PFSK-1 (cell line): Measurements from ENCODE around the gene LRRC8C.

Source experiments
- FOXP2 ChIP-seq: optimal IDR thresholded peaks from 2 replicates; pipeline ENCODE3; 2011; ENCODE audit warnings: borderline replicate concordance, control low read depth, inconsistent platforms; ENCODE audit not compliant: insufficient read depth; ENCODE audit errors: extremely low read length, extremely low read depth
- POLR2AphosphoS5 ChIP-seq: IDR thresholded peaks from 2 replicates; pipeline ENCODE4 v1.6.1; 2012; ENCODE audit warnings: low read depth, mild to moderate bottlenecking, control low read depth, low read length, moderate library complexity
- SIN3A ChIP-seq: IDR thresholded peaks from 2 replicates; pipeline ENCODE4 v1.6.1; 2012; ENCODE audit warnings: mild to moderate bottlenecking, low read length, moderate library complexity, borderline replicate concordance; ENCODE audit not compliant: insufficient read depth
- TAF1 ChIP-seq: IDR thresholded peaks from 2 replicates; pipeline ENCODE4 v1.6.1; 2012; ENCODE audit warnings: low read length, control low read depth, borderline replicate concordance; ENCODE audit not compliant: insufficient read depth
- TF ChIP-seq, protein P1 (sequence below), 2 experiments: IDR thresholded peaks; 2 replicates each; pipeline versions ENCODE4 v1.6.1 to v1.8.0; 2011 to 2012; ENCODE audit warnings: low read depth in 2 of 2, low read length in 2 of 2, control low read depth in 1 of 2, inconsistent platforms in 1 of 2, mild to moderate bottlenecking in 1 of 2, moderate library complexity in 1 of 2; ENCODE audit not compliant: insufficient read depth in 1 of 2

The LRRC8C gene

GRCh38 chr1:89732643-89733222 is 99.8 kb downstream of the LRRC8C start:
- TF ChIP-seq FOXP2 = no peak
- no peak for TF ChIP-seq SIN3A
- TF ChIP-seq, protein P1, sequence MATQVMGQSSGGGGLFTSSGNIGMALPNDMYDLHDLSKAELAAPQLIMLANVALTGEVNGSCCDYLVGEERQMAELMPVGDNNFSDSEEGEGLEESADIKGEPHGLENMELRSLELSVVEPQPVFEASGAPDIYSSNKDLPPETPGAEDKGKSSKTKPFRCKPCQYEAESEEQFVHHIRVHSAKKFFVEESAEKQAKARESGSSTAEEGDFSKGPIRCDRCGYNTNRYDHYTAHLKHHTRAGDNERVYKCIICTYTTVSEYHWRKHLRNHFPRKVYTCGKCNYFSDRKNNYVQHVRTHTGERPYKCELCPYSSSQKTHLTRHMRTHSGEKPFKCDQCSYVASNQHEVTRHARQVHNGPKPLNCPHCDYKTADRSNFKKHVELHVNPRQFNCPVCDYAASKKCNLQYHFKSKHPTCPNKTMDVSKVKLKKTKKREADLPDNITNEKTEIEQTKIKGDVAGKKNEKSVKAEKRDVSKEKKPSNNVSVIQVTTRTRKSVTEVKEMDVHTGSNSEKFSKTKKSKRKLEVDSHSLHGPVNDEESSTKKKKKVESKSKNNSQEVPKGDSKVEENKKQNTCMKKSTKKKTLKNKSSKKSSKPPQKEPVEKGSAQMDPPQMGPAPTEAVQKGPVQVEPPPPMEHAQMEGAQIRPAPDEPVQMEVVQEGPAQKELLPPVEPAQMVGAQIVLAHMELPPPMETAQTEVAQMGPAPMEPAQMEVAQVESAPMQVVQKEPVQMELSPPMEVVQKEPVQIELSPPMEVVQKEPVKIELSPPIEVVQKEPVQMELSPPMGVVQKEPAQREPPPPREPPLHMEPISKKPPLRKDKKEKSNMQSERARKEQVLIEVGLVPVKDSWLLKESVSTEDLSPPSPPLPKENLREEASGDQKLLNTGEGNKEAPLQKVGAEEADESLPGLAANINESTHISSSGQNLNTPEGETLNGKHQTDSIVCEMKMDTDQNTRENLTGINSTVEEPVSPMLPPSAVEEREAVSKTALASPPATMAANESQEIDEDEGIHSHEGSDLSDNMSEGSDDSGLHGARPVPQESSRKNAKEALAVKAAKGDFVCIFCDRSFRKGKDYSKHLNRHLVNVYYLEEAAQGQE (IDR thresholded peaks at IDR 0.05; ENCODE audit: insufficient read depth in 1 of 2, low read depth in 2 of 2, low read length in 2 of 2) = no peak
- TF ChIP-seq TAF1 = no peak
- TF ChIP-seq POLR2AphosphoS5 = no peak

GRCh38 chr1:89733748-89734147 is 100.8 kb downstream of the LRRC8C start:
- TF ChIP-seq, protein P1 (IDR thresholded peaks at IDR 0.05; ENCODE audit: insufficient read depth in 1 of 2, low read depth in 2 of 2, low read length in 2 of 2) = no peak
- TF ChIP-seq POLR2AphosphoS5 = no peak
- TF ChIP-seq FOXP2 = no peak
- no peak for TF ChIP-seq TAF1
- TF ChIP-seq SIN3A = no peak

- no peak for TF ChIP-seq POLR2AphosphoS5
- no peak for TF ChIP-seq SIN3A
- TF ChIP-seq, protein P1 (IDR thresholded peaks at IDR 0.05; ENCODE audit: insufficient read depth in 1 of 2, low read depth in 2 of 2, low read length in 2 of 2) = no peak
- TF ChIP-seq TAF1 = no peak
- no peak for TF ChIP-seq FOXP2
Observed at GRCh38 chr1:89734442-89734841, 101.5 kb downstream of the LRRC8C start.

- no peak for TF ChIP-seq FOXP2
Observed at GRCh38 chr1:89735479-89735878, 102.6 kb downstream of the LRRC8C start.

GRCh38 chr1:89736937-89737733 is 104.2 kb downstream of the LRRC8C start:
- TF ChIP-seq FOXP2 (no peak), POLR2AphosphoS5 (no peak), TAF1 (no peak), SIN3A (no peak)
- TF ChIP-seq, protein P1 (IDR thresholded peaks at IDR 0.05; ENCODE audit: insufficient read depth in 1 of 2, low read depth in 2 of 2, low read length in 2 of 2) = no peak
